ENCODE results near the gene CCT4.
"Not testable (repeated sequence)": the region's sequence is repeated elsewhere in the genome, so short reads cannot be mapped to it uniquely, and the experiment has no call there.

CCT4 gene

GRCh38 chr2:61878761-61879160 is 9.7 kb downstream of the CCT4 start:
- DNase-seq, result no peak

GRCh38 chr2:61877571-61878245 is 10.7 kb downstream of the CCT4 start:
- DNase-seq, result no peak

- DNase-seq, result no peak
Measured at GRCh38 chr2:61876400-61876799, 12.1 kb downstream of the CCT4 start.

- not testable (repeated sequence) for DNase-seq
Measured at GRCh38 chr2:61866482-61867089, 21.9 kb downstream of the CCT4 start.

- DNase-seq, result no peak
Measured at GRCh38 chr2:61862085-61862484, 26.4 kb downstream of the CCT4 start.

GRCh38 chr2:61857224-61857623 is 31.2 kb downstream of the CCT4 start:
- DNase-seq, result no peak

- DNase-seq, result no peak
Measured at GRCh38 chr2:61855318-61855613, 33.2 kb downstream of the CCT4 start.

GRCh38 chr2:61854564-61855317 is 33.7 kb downstream of the CCT4 start:
- DNase-seq, result peak; percentile 87

GRCh38 chr2:61853847-61854563 is 34.5 kb downstream of the CCT4 start, which contains the start of gene FAM161A:
TSS of gene FAM161A (minus strand) at chr2:61854060. CDS start at chr2:61854041, 19 bp downstream.
- peak; percentile 70 for DNase-seq

GRCh38 chr2:61853086-61853846 is 35.2 kb downstream of the CCT4 start:
- DNase-seq, result no peak

GRCh38 chr2:61851270-61851669 is 37.2 kb downstream of the CCT4 start:
- not testable (repeated sequence) for DNase-seq

- DNase-seq, result no peak
Measured at GRCh38 chr2:61845320-61845719, 43.1 kb downstream of the CCT4 start.

GRCh38 chr2:61841286-61841685 is 47.2 kb downstream of the CCT4 start:
- no peak for DNase-seq

GRCh38 chr2:61834893-61835292 is 53.6 kb downstream of the CCT4 start:
- DNase-seq, result no peak

GRCh38 chr2:61833971-61834370 is 54.5 kb downstream of the CCT4 start:
- DNase-seq, result no peak

GRCh38 chr2:61832183-61832841 is 56.1 kb downstream of the CCT4 start:
- DNase-seq, result no peak

GRCh38 chr2:61822255-61822654 is 66.2 kb downstream of the CCT4 start:
- DNase-seq, result no peak

All from GDM1 (cell line).